Cardiac muscle cell (in vitro differentiated cells and primary cell): Measurements from ENCODE around the gene PRPS1. TPM values are rescaled to one million over a fixed set of nuclear protein-coding genes. Genes with fewer than 3 reads are reported as not detected.
"Not testable (repeated sequence)": the region's sequence is repeated elsewhere in the genome, so short reads cannot be mapped to it uniquely, and the experiment has no call there.

Source experiments
- DNase-seq, 2 donors: peaks; one replicate each; pipeline versions ENCODE4 v3.0.0 to v3.0.0-alpha.2; 2010 to 2017; ENCODE audit warnings: low read depth in 1 of 2, low spot score in 1 of 2
- H3K27ac ChIP-seq: fragments of 200-600 bp; sonication (generic); 2 replicates; pipeline ENCODE4 v1.5.1; 2016
- H3K27me3 ChIP-seq: fragments of 200-600 bp; sonication (generic); 2 replicates; pipeline ENCODE4 v1.6.0; 2016; ENCODE audit warnings: control low read depth
- H3K36me3 ChIP-seq: fragments of 200-600 bp; sonication (generic); 2 replicates; pipeline ENCODE4 v1.5.1; 2016; ENCODE audit warnings: control low read depth
- H3K4me1 ChIP-seq: fragments of 200-600 bp; sonication (generic); 2 replicates; pipeline ENCODE4 v1.8.1; 2017; ENCODE audit warnings: low read depth, mild to moderate bottlenecking, mixed run types
- H3K4me3 ChIP-seq: fragments of 200-600 bp; sonication (generic); 2 replicates; pipeline ENCODE4 v1.5.1; 2016; ENCODE audit warnings: mild to moderate bottlenecking
- H3K9me3 ChIP-seq: fragments of 200-600 bp; sonication (generic); 2 replicates; pipeline ENCODE4 v1.5.1; 2017; ENCODE audit warnings: low read depth, mild to moderate bottlenecking, control low read depth
- CTCF ChIP-seq: IDR thresholded peaks from 2 replicates; pipeline ENCODE4 v1.5.1; 2012; ENCODE audit warnings: low read depth, mild to moderate bottlenecking, low read length
- polyA plus RNA-seq: library from polyadenylated mRNA; unstranded; fragments of >200 nt; fragmentation: Nextera tagmentation; extraction: Ambion mirVana; gene quantifications from 2 replicates; pipeline ENCODE4 v1.2.1, GENCODE V29; 2016
- total RNA-seq: library from RNA; depleted of rRNA; stranded (reverse); fragments of >200 nt; gene quantifications from 2 replicates; pipeline ENCODE4 v1.2.3, GENCODE V29; 2016

PRPS1 gene
- total and polyA plus RNA-seq, 2 experiments from 2014 or later: 75.4 to 78.7 TPM

GRCh38 chrX:107669885-107670628, 41.7 kb downstream of the PRPS1 start:
- DNase-seq: peak in 1 of 2 donors; percentile 57
- Histone ChIP-seq H3K36me3 (no peaks in the 10 kb centered on the region), H3K9me3 (no peaks in the 10 kb centered on the region), H3K27ac (peak overlapping the region; percentile 21), H3K27me3 (no peaks in the 10 kb centered on the region), H3K4me3 (no peak overlapping the region), H3K4me1 (peaks cover 22% of the 10 kb centered on the region)
- TF ChIP-seq CTCF: no peak

GRCh38 chrX:107671256-107671655, 42.9 kb downstream of the PRPS1 start:
- H3K27me3 ChIP-seq, DNase-seq, H3K27ac ChIP-seq, H3K36me3 ChIP-seq, H3K9me3 ChIP-seq, H3K4me3 ChIP-seq: not testable (repeated sequence)
- peaks cover 22% of the 10 kb centered on the region for H3K4me1 ChIP-seq

- Histone ChIP-seq H3K27ac (no peak overlapping the region), H3K27me3 (no peaks in the 10 kb centered on the region), H3K4me1 (peaks cover 31% of the 10 kb centered on the region), H3K9me3 (no peaks in the 10 kb centered on the region), H3K36me3 (no peaks in the 10 kb centered on the region), H3K4me3 (no peak overlapping the region)
- peak; percentile 65 for TF ChIP-seq CTCF
- DNase-seq: peak; percentile 81 to 90
Observed at GRCh38 chrX:107672955-107673378, 44.7 kb downstream of the PRPS1 start.

GRCh38 chrX:107673431-107673830, 45.1 kb downstream of the PRPS1 start:
- H3K27me3 ChIP-seq: no peaks in the 10 kb centered on the region
- H3K36me3 ChIP-seq: no peaks in the 10 kb centered on the region

GRCh38 chrX:107673933-107674479, 45.7 kb downstream of the PRPS1 start:
- Histone ChIP-seq H3K4me1 (peaks cover 31% of the 10 kb centered on the region), H3K9me3 (no peaks in the 10 kb centered on the region), H3K36me3 (no peaks in the 10 kb centered on the region), H3K4me3 (no peak overlapping the region), H3K27me3 (no peaks in the 10 kb centered on the region), H3K27ac (no peak overlapping the region)
- TF ChIP-seq CTCF: no peak
- DNase-seq: peak in 1 of 2 donors; percentile 95

More at GRCh38 chrX:107673431-107673830, 45.1 kb downstream of the PRPS1 start:
- Histone ChIP-seq H3K27ac (no peak overlapping the region), H3K9me3 (no peaks in the 10 kb centered on the region), H3K4me1 (peaks cover 31% of the 10 kb centered on the region), H3K4me3 (no peak overlapping the region)
- no peak for TF ChIP-seq CTCF
- DNase-seq: no peak
